Mucosa of descending colon (tissue), 3 donors: ENCODE measurements around the gene FAM47E. TPM values are rescaled to one million over a fixed set of nuclear protein-coding genes. Genes with fewer than 3 reads are reported as not detected.
A peak's percentile ranks its signal among the peaks of the same experiment; 100 is the strongest.

Experiments
- ATAC-seq: fragments of 200-7000 bp; cut with Tn5 transposase; one replicate; pipeline ENCODE4 v1.9.1; 2020; ENCODE audit warnings: mild to moderate bottlenecking, moderate library complexity
- DNase-seq, 3 donors: peaks; one replicate each; pipeline ENCODE4 v3.0.0-alpha.2; 2020
- H3K36me3 ChIP-seq: fragments of 200-600 bp; one replicate; pipeline ENCODE4 v1.8.0; 2021; ENCODE audit warnings: low read depth, mild to moderate bottlenecking
- H3K4me1 ChIP-seq: fragments of 200-600 bp; one replicate; pipeline ENCODE4 v1.8.0; 2021; ENCODE audit warnings: low read depth, mild to moderate bottlenecking
- H3K4me3 ChIP-seq: fragments of 200-600 bp; one replicate; pipeline ENCODE4 v1.8.0; 2021; ENCODE audit warnings: mild to moderate bottlenecking
- H3K9me3 ChIP-seq: fragments of 200-600 bp; one replicate; pipeline ENCODE4 v1.8.0; 2021; ENCODE audit warnings: mild to moderate bottlenecking
- intact Hi-C, 2 donors: fragments of 100-400 bp; cut with DNase I in 1 of 2; cut with micrococcal nuclease in 1 of 2; formaldehyde crosslinking; loops; one replicate each; pipeline versions ENCODE4 v1.11.0 to v1.11.1; 2022; cut with DNase I, micrococcal nuclease
- total RNA-seq, 3 donors: library from RNA; stranded (reverse); fragmentation: NEBNext Ultra II Directional in 2 of 3; extraction: Animal tissue kit (Norgen Biotek cat#: 25700) in 2 of 3; gene quantifications; one replicate each; pipeline versions ENCODE4 v1.2.1 to v1.2.4, GENCODE V29; 2021 to 2023
- TF ChIP-seq, protein P1 (sequence below): fragments of 200-600 bp; IDR thresholded peaks from one replicate; pipeline ENCODE4 v1.8.0; 2022; ENCODE audit warnings: antibody characterized with exemption, mild to moderate bottlenecking
- donor health status: DM: no; HTN: no; CAD: no; lungs with moderate emphysema.
- donor health status: DM: no; HTN: no; CAD: no.
- donor health status: DM: no; HTN: yes; CAD: no.

The FAM47E gene
- total RNA-seq, 3 donors from 2014 or later = 3.3 to 9.8 (median 6.1) TPM

DNA sequence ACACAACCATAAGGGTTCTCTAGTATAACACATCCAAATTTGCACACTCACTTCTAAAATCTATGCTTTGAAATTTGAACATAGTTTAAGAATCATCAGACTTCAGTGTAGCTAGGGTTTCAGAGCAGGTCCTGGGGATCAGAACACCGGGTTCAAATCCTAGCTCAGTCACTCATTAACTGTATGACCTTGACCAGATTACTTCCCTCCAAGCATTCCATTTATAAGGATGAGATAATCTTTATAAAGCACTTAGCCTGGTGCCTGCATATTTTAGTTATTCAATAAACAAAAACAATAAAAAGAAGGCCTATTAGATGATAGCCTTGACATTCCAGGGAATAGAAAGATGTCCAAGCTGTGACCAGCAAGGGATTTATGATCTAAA lies 50.2 kb downstream of the FAM47E start:
- Histone ChIP-seq H3K4me3 (no peak overlapping the region), H3K9me3 (peaks cover 2% of the 10 kb centered on the region), H3K36me3 (no peaks in the 10 kb centered on the region), H3K4me1 (peaks cover 20% of the 10 kb centered on the region)
- TF ChIP-seq, protein P1, sequence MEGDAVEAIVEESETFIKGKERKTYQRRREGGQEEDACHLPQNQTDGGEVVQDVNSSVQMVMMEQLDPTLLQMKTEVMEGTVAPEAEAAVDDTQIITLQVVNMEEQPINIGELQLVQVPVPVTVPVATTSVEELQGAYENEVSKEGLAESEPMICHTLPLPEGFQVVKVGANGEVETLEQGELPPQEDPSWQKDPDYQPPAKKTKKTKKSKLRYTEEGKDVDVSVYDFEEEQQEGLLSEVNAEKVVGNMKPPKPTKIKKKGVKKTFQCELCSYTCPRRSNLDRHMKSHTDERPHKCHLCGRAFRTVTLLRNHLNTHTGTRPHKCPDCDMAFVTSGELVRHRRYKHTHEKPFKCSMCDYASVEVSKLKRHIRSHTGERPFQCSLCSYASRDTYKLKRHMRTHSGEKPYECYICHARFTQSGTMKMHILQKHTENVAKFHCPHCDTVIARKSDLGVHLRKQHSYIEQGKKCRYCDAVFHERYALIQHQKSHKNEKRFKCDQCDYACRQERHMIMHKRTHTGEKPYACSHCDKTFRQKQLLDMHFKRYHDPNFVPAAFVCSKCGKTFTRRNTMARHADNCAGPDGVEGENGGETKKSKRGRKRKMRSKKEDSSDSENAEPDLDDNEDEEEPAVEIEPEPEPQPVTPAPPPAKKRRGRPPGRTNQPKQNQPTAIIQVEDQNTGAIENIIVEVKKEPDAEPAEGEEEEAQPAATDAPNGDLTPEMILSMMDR = no peak
- no peak for ATAC-seq
- intact Hi-C loops = loop anchor here in 1 of 2 donors (10.0 kb wide), 1 partner anchor 107 kb away; no protein-coding TSS in a partner anchor
- DNase-seq = no peak

DNA sequence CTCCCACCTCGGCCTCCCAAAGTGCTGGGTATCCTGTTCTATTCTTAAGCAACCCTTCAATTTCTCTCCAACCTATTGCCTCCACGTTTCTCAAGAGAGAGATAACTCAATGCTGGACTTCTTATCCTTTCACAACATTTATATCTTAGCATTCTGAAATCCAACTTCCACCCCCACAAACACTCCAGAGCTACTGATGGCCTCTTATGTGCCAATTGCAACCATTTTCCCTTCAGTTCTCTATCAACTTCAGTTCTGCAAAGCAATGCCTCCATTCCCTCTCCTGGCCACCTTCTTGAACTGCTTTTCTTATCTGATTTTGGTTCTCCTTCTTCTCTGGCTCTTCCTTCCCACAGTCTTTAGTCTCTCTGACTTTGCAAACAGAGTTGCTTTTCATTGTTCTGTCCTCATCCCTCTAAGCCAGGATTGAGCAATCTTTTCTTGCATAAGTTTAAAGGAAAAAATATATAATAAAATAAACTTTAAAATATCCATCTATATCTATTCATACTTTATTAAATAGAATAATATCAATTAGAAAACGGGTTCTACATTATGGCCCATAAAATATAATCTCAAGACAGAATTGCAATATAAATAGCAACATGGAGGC lies 51.4 kb downstream of the FAM47E start:
- H3K4me3 ChIP-seq = no peak overlapping the region
- H3K9me3 ChIP-seq = no peaks in the 10 kb centered on the region
- TF ChIP-seq, protein P1 = no peak
- peaks cover 20% of the 10 kb centered on the region for H3K4me1 ChIP-seq
- intact Hi-C loops = loop anchor here in 1 of 2 donors (10.0 kb wide), 1 partner anchor 108 kb away; no protein-coding TSS in a partner anchor
- no peaks in the 10 kb centered on the region for H3K36me3 ChIP-seq
- no peak for DNase-seq
- no peak for ATAC-seq

DNA sequence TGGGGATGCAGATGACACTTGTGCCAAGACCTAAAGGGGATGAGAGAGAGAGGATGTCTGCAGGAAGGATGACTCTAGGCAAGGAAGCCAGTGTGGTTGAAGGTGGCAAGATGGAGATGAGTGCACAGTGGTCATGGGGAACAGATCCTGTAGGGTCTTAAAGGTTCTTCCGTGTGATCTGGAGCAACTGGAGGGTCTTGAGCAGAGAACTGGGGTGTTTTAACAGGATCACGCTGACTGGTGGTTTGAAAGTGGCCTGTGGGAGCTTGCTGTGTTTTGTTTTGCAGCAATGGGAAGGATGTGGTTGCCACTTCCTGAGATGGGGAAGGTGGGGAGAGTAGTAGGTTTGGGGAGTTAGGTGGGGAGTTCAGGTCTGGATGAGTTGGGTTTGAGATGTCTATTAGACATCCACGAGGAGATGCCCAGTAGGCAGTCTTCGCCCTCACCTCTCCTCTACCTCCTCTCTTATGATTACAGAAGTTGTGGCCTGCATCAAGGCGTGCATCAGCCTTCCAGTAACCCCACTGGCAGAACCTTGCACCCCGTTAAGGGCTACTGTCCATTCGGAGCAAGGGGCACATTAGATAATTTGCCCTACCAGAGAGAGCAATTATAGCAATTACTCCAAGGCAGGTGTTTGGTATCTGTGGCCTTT lies 53.6 kb downstream of the FAM47E start:
- Histone ChIP-seq H3K4me1 (peaks cover 36% of the 10 kb centered on the region), H3K36me3 (no peaks in the 10 kb centered on the region), H3K9me3 (no peaks in the 10 kb centered on the region), H3K4me3 (no peak overlapping the region)
- DNase-seq = no peak
- TF ChIP-seq, protein P1 = no peak
- intact Hi-C loops = loop anchor here in 1 of 2 donors (10.0 kb wide), 1 partner anchor 110 kb away; no protein-coding TSS in a partner anchor
- ATAC-seq = no peak

DNA sequence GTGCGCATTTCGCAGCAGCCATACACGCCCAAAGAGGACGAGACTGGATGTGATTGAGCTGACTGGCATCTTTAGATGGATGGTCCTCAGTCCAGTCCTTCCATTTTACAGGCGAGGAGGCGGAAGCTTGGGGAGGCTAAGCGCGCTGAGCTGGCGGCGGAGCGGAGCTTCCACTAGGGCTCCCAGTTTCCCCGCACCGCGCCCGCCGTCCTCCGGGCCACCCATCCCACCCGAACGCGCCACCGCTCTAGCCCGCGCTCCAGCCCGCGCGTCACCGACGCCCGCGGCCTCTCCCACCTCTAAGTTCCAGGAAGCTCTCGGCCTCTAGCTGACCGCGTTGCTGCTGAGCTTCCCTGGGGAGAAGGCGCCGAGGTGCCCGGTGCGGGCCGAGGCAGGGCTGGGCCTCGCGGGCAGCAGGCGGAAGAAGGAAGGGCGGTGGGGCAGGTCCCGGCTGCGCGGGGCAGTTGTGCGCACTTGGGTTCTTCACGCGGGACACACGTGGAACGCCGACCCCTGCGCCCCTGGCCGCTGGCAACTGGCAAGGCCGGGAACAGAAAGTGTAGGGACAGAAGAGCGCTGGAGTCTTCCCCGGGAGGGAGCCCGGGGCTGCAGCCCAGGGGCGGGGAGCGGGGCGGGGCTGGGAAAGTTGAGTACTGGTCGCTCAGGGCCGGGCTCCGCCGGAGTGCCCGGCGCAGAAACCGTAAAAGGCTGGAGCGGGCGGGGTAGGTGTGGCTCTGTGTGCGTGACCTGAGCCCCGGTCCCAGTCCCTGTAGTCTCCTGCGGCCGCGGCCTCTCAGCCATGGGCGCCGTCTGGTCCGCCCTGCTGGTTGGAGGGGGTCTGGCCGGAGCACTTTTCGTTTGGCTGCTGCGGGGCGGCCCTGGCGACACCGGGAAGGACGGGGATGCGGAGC lies 54.7 kb downstream of the FAM47E start, which contains the start of gene STBD1:
TSS of gene STBD1 (plus strand) at position 763 of the 911 bp plus-strand sequence. CDS start at position 800, 37 bp downstream.
- Histone ChIP-seq H3K9me3 (no peaks in the 10 kb centered on the region), H3K4me3 (peak within 1 kb of the TSS; percentile 69), H3K4me1 (peaks cover 45% of the 10 kb centered on the region), H3K36me3 (no peaks in the 10 kb centered on the region)
- peak; percentile 86 for ATAC-seq
- TF ChIP-seq, protein P1 = no peak
- DNase-seq = peak; percentile 89 to 94 (median 92)
- intact Hi-C loops = loop anchor here in 1 of 2 donors (10.0 kb wide), 1 partner anchor 111 kb away; no protein-coding TSS in a partner anchor
